ENCODE results near the gene PLIN1.

- no peak for TF ChIP-seq MAX (IDR thresholded peaks at IDR 0.05; ENCODE audit: insufficient read depth, insufficient read length)
- TF ChIP-seq CTCF (IDR thresholded peaks at IDR 0.05; ENCODE audit: extremely low read depth in 1 of 2, insufficient read depth in 1 of 2, low read depth in 1 of 2, low read length in 2 of 2): no peak
- no peak for TF ChIP-seq JUN (IDR thresholded peaks at IDR 0.05; ENCODE audit: borderline replicate concordance, insufficient read depth, insufficient read length, low read depth)
- TF ChIP-seq MYC (IDR thresholded peaks at IDR 0.05; ENCODE audit: low read depth, low read length): no peak
- TF ChIP-seq POLR2A (IDR thresholded peaks at IDR 0.05; ENCODE audit: low read depth, low read length): no peak
- TF ChIP-seq POLR2AphosphoS5 (IDR thresholded peaks at IDR 0.05; ENCODE audit: insufficient read depth, low read depth, low read length): no peak
- TF ChIP-seq EZH2 (IDR thresholded peaks at IDR 0.05; ENCODE audit: borderline replicate concordance, low read depth, low read length, severe bottlenecking): no peak
Measured at GRCh38 chr15:89680282-89680873, 1.2 kb upstream of the PLIN1 start.

Measured in endothelial cell of umbilical vein (primary cell).